Effector CD8-positive, alpha-beta T cell (primary cell): Measurements from ENCODE around the gene ICAM3.
A peak's percentile ranks its signal among the peaks of the same experiment; 100 is the strongest.

Experiments used
- DNase-seq: peaks from one replicate; lab custom pipeline; 2025; lab: John Stamatoyannopoulos, UW

ICAM3 gene

GRCh38 chr19:10291554-10292205 is 47.7 kb downstream of the ICAM3 start:
- DNase-seq = no peak

GRCh38 chr19:10290876-10291553 is 48.4 kb downstream of the ICAM3 start:
- DNase-seq = peak; percentile 33

GRCh38 chr19:10290357-10290875 is 49.0 kb downstream of the ICAM3 start:
- no peak for DNase-seq

GRCh38 chr19:10289836-10290356 is 49.5 kb downstream of the ICAM3 start, which contains the start of gene ICAM5:
ICAM5 (plus strand) TSS chr19:10289952; CDS start chr19:10290044, 92 bp downstream.
- no peak for DNase-seq

GRCh38 chr19:10289167-10289835 is 50.1 kb downstream of the ICAM3 start:
- peak; percentile 40 for DNase-seq

- DNase-seq = no peak
Measured at GRCh38 chr19:10288662-10289166, 50.7 kb downstream of the ICAM3 start.

GRCh38 chr19:10286803-10287737 is 52.4 kb downstream of the ICAM3 start, which contains the start of gene ICAM4:
ICAM4 (plus strand) TSS chr19:10286955; CDS start chr19:10287013, 58 bp downstream.
- DNase-seq = no peak

- DNase-seq = no peak
Measured at GRCh38 chr19:10285393-10285792, 54.0 kb downstream of the ICAM3 start.

GRCh38 chr19:10284960-10285278 is 54.5 kb downstream of the ICAM3 start:
- no peak for DNase-seq

- no peak for DNase-seq
Measured at GRCh38 chr19:10284065-10284959, 55.1 kb downstream of the ICAM3 start.
